DOHH2 (cell line): ENCODE measurements around the gene PPARD.

ENCODE experiments used
- CTCF ChIP-seq: fragments of 200-600 bp; sonication (generic); IDR thresholded peaks from one replicate; pipeline ENCODE4 v1.5.1; 2014; ENCODE audit warnings: antibody characterized with exemption, mild to moderate bottlenecking, low read depth, low read length; ENCODE audit not compliant: poor library complexity, severe bottlenecking
- EZH2phosphoT487 ChIP-seq: fragments of 200-600 bp; sonication (generic); IDR thresholded peaks from 2 replicates; pipeline ENCODE4 v1.6.1; 2017; ENCODE audit warnings: borderline replicate concordance, mild to moderate bottlenecking, antibody characterized with exemption, low read length, moderate library complexity, mixed read lengths

GRCh38 chr6:35343092-35343834 is 905 bp downstream of the PPARD start:
- TF ChIP-seq EZH2phosphoT487, result no peak
- no peak for TF ChIP-seq CTCF
